Endodermal cell (in vitro differentiated cells): Measurements from ENCODE around the gene MACIR. TPM values are rescaled to one million over a fixed set of nuclear protein-coding genes. Genes with fewer than 3 reads are reported as not detected.

Experiments used
- DNase-seq: peaks from one replicate; pipeline ENCODE4 v3.0.0-alpha.2; 2017
- H3K27ac ChIP-seq: 2 replicates; pipeline ENCODE4 v1.5.1; 2013; ENCODE audit warnings: mild to moderate bottlenecking, low read depth, low read length, moderate library complexity
- H3K27me3 ChIP-seq: 2 replicates; pipeline ENCODE4 v1.6.1; 2013; ENCODE audit warnings: mild to moderate bottlenecking, low read length, moderate library complexity; ENCODE audit not compliant: insufficient read depth, control insufficient read depth, poor library complexity, severe bottlenecking
- H3K36me3 ChIP-seq: 2 replicates; pipeline ENCODE4 v1.7.0; 2013; ENCODE audit warnings: mild to moderate bottlenecking, low read length, moderate library complexity; ENCODE audit not compliant: control insufficient read depth, insufficient read depth
- H3K4me1 ChIP-seq: one replicate; pipeline ENCODE4 v1.7.0; 2013; ENCODE audit warnings: low read length; ENCODE audit not compliant: control insufficient read depth, insufficient read depth
- H3K4me3 ChIP-seq: 2 replicates; pipeline ENCODE4 v1.5.1; 2013; ENCODE audit warnings: mild to moderate bottlenecking, low read length, moderate library complexity
- H3K9ac ChIP-seq: 2 replicates; pipeline ENCODE4 v1.6.1; 2013; ENCODE audit warnings: mild to moderate bottlenecking, low read length, moderate library complexity; ENCODE audit not compliant: poor library complexity, severe bottlenecking; ENCODE audit errors: extremely low read depth
- H3K9me3 ChIP-seq: 2 replicates; pipeline ENCODE4 v1.6.1; 2013; ENCODE audit warnings: mild to moderate bottlenecking, low read length, moderate library complexity; ENCODE audit not compliant: control insufficient read depth
- H3K27ac Mint-ChIP-seq: 2 replicates; pipeline ENCODE4 v1.8.0; 2020; ENCODE audit warnings: mixed read lengths
- H3K27me3 Mint-ChIP-seq: 2 replicates; pipeline ENCODE4 v1.8.0; 2021; ENCODE audit warnings: mild to moderate bottlenecking, mixed read lengths; ENCODE audit not compliant: insufficient read depth
- H3K36me3 Mint-ChIP-seq: 2 replicates; pipeline ENCODE4 v1.8.0; 2020; ENCODE audit warnings: low read depth, mixed read lengths
- H3K4me1 Mint-ChIP-seq: 2 replicates; pipeline ENCODE4 v1.8.0; 2020; ENCODE audit warnings: mixed read lengths
- H3K4me3 Mint-ChIP-seq: 2 replicates; pipeline ENCODE4 v1.8.0; 2020; ENCODE audit warnings: mild to moderate bottlenecking, moderate library complexity, mixed read lengths
- H3K9me3 Mint-ChIP-seq: 2 replicates; pipeline ENCODE4 v1.8.0; 2020; ENCODE audit warnings: mild to moderate bottlenecking, mixed read lengths
- CTCF ChIP-seq: fragments of 200-600 bp; sonication (generic); conservative IDR thresholded peaks from 2 replicates; pipeline ENCODE4 v1.5.0; 2021; ENCODE audit warnings: antibody characterized with exemption, mild to moderate bottlenecking
- total RNA-seq, 2 donors: library from RNA; stranded (reverse); fragmentation: NEBNext Ultra II Directional in 1 of 2; extraction: Animal tissue kit (Norgen Biotek cat#: 25700) in 1 of 2; gene quantifications; 2 replicates in 1 of 2; 3 replicates in 1 of 2; pipeline ENCODE4 v1.2.1, GENCODE V29; 2021

The MACIR gene
- total RNA-seq, 2 donors from 2014 or later: 13.2 to 18.9 TPM

- no peaks in the 10 kb centered on the region for H3K9me3 ChIP-seq
- no peaks in the 10 kb centered on the region for H3K36me3 ChIP-seq
- H3K27ac ChIP-seq: no peak overlapping the region
- Mint-ChIP-seq H3K4me3 (no peak overlapping the region), H3K27ac (peak overlapping the region; percentile 17), H3K9me3 (no peaks in the 10 kb centered on the region), H3K36me3 (no peaks in the 10 kb centered on the region), H3K27me3 (peaks cover 1% of the 10 kb centered on the region), H3K4me1 (peaks cover 8% of the 10 kb centered on the region)
- no peaks in the 10 kb centered on the region for H3K4me1 ChIP-seq
- no peak overlapping the region for H3K9ac ChIP-seq
- TF ChIP-seq CTCF: no peak
- DNase-seq: no peak
- no peaks in the 10 kb centered on the region for H3K27me3 ChIP-seq
- no peak overlapping the region for H3K4me3 ChIP-seq
These were observed 69.3 kb downstream of the MACIR start for GRCh38 chr5:103327893-103328292.

Other genes starting within 250 kb of the MACIR start
- gene GIN1, start 138.6 kb upstream of the MACIR start, total RNA-seq: 1 to 10 TPM; 7.0 to 9.6 TPM
- 10 to 100 TPM; 67.1 to 68.0 TPM for gene PPIP5K2, start 138.5 kb upstream of the MACIR start, total RNA-seq